SK-N-SH treated with all-trans-retinoic acid at 6 μM for 48 hours (cell line): ENCODE data around the gene ACADSB.

Source experiments
- ARNTL ChIP-seq: fragments of 450-650 bp; formaldehyde crosslinking; IDR thresholded peaks from 2 replicates; pipeline ENCODE4 v1.5.0; 2020; ENCODE audit warnings: low read depth, mild to moderate bottlenecking, moderate library complexity, borderline replicate concordance
- BACH2 ChIP-seq: fragments of 250-450 bp; sonication (Bioruptor Pico); IDR thresholded peaks from 2 replicates; pipeline ENCODE4 v1.9.0; 2021; ENCODE audit warnings: mild to moderate bottlenecking, borderline replicate concordance
- TOX ChIP-seq: fragments of 250-450 bp; sonication (Bioruptor Pico); IDR thresholded peaks from 2 replicates; pipeline ENCODE4 v1.8.0; 2021; ENCODE audit warnings: mild to moderate bottlenecking, moderate library complexity, borderline replicate concordance
- ZC3H10 ChIP-seq: fragments of 250-450 bp; sonication (Bioruptor Pico); IDR thresholded peaks from 2 replicates; pipeline ENCODE4 v1.5.1; 2021; ENCODE audit warnings: mild to moderate bottlenecking, moderate library complexity
- ZFP30 ChIP-seq: fragments of 450-650 bp; formaldehyde crosslinking; IDR thresholded peaks from 2 replicates; pipeline ENCODE4 v1.5.0; 2022; ENCODE audit warnings: mild to moderate bottlenecking, moderate library complexity
- TF ChIP-seq, protein P1 (sequence below): fragments of 250-450 bp; sonication (Bioruptor Pico); IDR thresholded peaks from 2 replicates; pipeline ENCODE4 v1.5.1; 2020; ENCODE audit warnings: low read depth, mild to moderate bottlenecking, moderate library complexity
- TF ChIP-seq, protein P2 (sequence below): fragments of 250-450 bp; sonication (Bioruptor Pico); IDR thresholded peaks from 2 replicates; pipeline ENCODE4 v1.8.0; 2020; ENCODE audit warnings: mild to moderate bottlenecking, moderate library complexity, borderline replicate concordance

DNA sequence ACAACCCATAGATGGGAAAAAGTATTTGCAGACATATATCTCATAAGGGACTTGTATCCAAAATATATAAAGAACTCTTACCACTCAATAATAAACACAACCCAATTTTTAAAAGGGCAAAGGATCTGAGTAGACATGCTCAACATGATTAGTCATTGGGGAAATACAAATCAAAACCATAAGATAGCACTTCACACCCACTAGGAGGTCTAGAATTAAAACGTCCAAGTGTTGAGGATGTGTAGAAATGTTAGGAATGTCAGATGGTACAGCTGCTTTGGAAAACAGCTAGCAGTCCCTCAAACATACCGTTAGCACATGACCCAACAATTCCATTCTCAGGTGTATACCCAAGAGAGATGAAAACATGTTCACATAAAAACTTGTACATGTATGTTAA lies 20.3 kb upstream of the ACADSB start:
- no peak for TF ChIP-seq TOX
- TF ChIP-seq BACH2 (CRISPR knock-in tag) = no peak
- TF ChIP-seq, protein P1, sequence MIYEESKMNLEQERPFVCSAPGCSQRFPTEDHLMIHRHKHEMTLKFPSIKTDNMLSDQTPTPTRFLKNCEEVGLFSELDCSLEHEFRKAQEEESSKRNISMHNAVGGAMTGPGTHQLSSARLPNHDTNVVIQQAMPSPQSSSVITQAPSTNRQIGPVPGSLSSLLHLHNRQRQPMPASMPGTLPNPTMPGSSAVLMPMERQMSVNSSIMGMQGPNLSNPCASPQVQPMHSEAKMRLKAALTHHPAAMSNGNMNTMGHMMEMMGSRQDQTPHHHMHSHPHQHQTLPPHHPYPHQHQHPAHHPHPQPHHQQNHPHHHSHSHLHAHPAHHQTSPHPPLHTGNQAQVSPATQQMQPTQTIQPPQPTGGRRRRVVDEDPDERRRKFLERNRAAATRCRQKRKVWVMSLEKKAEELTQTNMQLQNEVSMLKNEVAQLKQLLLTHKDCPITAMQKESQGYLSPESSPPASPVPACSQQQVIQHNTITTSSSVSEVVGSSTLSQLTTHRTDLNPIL (CRISPR knock-in tag) = no peak
- no peak for TF ChIP-seq ZFP30
- TF ChIP-seq, protein P2, sequence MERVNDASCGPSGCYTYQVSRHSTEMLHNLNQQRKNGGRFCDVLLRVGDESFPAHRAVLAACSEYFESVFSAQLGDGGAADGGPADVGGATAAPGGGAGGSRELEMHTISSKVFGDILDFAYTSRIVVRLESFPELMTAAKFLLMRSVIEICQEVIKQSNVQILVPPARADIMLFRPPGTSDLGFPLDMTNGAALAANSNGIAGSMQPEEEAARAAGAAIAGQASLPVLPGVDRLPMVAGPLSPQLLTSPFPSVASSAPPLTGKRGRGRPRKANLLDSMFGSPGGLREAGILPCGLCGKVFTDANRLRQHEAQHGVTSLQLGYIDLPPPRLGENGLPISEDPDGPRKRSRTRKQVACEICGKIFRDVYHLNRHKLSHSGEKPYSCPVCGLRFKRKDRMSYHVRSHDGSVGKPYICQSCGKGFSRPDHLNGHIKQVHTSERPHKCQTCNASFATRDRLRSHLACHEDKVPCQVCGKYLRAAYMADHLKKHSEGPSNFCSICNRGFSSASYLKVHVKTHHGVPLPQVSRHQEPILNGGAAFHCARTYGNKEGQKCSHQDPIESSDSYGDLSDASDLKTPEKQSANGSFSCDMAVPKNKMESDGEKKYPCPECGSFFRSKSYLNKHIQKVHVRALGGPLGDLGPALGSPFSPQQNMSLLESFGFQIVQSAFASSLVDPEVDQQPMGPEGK (CRISPR knock-in tag) = no peak
- no peak for TF ChIP-seq ZC3H10 (CRISPR knock-in tag)
- TF ChIP-seq ARNTL (CRISPR knock-in tag) = no peak
